Measurements from ENCODE around the gene RAD54L.
A peak's percentile ranks its signal among the peaks of the same experiment; 100 is the strongest.
"Not testable (repeated sequence)": the region's sequence is repeated elsewhere in the genome, so short reads cannot be mapped to it uniquely, and the experiment has no call there.

The RAD54L gene

DNA sequence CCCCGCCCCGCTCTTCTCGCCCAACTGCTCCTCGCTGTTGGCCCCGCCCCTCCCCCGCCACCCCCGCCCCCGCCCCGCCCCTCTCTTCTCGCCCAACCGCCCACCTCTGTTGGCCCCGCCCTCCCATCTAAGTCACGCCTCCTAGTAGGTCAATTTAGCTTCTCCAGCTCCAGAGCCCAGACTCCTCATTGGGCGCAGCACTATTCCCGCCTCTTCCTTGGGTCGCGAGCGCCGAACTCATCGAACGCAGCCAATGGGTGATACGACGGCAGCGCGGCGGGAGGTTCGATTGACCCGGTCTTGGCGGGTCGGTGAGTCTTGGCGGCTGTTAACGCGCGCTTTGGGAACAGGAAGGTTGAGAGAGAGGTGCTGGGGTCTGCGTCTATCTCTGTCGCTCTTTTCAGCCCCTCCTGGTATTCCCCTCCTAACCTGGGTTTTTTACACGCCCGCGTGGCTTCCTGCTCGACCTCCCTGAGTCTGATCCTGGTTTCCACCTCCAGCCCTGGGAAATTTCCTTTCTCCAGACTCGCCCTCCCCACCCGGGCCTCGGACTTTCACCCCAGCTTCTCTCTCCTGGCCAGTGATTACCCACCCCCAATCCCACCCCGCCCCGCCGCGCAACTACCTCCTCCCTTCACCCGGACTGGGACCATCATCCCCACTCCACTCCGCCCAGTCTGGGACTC, at the start of gene RAD54L:
Gene RAD54L, plus strand, starts transcription at position 328 of the 686 bp plus-strand sequence. CDS start 643 bp downstream, outside the sequence.
- DNase-seq: peak in 55 of 56 donors; percentile 37 to 99 (median 95)

DNA sequence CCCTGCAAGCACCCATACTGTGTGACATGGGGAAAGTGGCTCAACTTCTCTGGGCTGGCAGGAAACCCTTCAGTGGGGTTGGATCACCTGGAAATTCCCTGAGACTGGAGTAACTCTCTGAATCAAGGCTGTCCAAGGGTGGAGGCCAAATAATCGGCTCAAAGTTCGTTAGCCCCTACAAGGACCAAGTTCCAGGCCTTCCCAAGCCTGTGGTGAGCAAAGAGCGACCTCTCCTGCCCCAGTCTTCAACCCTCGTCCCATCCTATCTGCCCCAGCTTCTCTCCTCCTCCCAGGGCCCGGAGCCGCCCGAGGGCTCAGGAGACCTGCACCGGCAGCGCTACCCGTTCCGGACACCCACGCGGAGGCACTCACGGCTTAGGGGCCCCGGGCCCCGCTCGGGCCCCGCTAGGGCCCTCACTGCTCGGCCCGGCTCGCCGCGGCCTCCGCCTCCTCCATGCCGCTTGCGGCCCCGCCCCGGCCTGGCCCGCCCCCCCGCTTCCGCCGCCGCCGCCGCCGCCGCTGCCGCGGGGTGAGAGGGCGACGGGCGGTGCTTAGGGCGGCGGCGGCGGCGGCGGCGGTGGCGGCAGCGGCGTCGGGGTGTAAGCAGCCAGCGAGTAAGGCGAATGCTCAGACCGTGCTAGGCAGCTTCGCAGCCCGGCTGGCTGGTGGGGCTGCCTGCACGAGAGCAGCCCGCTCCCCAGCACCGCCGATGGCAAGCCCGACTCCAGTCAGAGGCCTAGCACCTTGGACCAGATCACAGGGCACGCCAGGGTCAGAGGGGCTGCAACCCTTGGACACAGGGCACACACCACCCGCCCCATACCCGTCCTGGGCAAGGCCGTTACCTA, 49.4 kb upstream of the RAD54L start, which contains the start of gene POMGNT1:
Gene POMGNT1, minus strand, starts transcription at position 471 of the 848 bp plus-strand sequence. CDS start 613 bp downstream, outside the sequence.
- peak in 39 of 56 donors; percentile 11 to 73 (median 48) for DNase-seq

DNA sequence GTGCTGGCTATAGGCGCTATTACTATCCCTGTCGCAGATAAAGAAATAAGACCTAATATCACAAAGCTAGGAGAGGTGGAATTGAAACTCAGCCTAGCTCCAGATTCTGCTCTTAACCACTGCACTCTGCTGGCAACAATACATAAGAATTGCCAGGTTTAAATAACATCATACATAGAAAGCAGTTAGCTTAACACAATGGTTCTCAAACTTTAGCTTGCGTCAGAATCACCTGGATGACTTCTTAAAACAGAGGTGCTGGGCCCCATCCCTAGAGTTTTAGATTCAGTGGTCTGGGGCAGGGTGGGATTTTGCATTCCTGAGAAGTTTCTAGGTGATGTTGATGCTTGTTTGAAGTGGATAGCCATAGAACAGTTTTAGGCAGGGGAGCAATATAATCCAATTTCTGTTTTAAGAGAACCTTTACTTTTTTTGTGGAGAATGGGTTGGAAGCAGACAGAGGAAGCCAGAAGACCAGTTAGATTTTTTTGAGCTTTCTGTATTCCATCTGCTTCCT, 48.3 kb upstream of the RAD54L start:
- DNase-seq: no peak

DNA sequence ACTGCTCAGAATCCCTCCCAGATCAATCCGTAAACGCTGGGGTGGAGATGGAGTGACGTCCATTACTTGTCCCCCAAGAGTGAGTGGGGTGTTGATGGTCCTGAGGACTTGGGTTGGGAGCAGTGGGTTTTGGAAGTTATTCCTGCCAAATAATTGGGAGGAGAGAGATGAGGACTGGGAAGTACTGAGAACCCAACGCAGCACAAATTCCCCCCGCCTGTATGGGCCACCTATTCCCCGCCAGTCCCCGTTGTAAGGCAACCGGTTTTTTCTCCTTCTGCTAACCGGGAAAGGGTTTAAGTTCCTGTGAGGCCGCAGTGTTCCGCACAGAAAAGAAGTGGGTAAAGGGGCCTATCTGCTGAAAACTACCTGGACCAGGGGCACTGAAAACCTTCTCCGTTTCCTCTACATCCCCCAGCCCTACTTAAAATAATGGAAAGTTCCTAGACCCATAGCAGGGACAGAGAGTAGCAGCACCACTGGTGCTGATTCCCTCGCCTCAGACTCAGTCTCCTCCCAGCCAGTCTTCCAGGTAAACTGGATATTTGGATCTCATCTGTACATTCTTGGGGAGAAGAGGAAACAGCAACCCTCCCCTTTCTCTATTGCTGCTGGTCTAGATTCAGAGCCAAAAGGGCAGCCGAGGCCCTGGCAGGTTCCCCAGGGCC, 43.7 kb upstream of the RAD54L start:
- DNase-seq: peak in 4 of 56 donors; percentile 46 to 68 (median 57)

DNA sequence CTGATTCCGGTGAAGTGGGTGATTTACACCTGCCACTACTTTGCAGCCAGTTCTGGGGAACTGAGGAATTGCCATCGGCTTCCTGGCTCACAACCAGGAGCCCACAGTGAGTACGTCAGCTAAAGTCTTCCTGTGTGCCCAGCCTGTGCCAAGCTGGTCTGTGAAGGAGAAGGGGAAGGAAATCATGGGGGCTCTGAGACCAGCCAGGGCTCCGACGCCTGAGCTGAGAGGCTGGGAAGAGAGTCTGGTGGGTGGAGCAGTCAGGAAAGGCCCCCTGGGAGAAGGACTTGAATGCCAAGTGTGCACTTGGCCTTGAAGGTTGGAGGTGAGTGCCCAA, 43.2 kb upstream of the RAD54L start:
- DNase-seq: peak in 16 of 56 donors; percentile 18 to 60 (median 34)

DNA sequence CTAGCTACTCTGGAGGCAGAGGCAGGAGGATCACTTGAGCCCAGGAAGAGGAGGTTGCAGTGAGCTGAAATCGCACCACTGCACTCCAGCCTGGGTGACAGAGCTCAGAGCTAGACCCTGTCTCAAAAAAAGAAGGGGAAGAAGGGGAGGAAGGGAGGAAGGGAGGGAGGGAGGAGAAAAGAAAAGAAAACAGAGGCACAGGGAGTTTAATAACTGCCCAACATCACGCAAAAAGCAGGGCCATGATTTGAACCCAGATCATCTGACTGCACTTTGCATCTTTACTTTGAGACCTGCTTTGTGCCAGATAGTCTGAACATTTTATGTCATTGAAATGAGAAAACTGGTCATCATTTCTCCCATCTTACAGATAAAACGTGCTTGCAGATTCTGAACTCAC, 42.4 kb upstream of the RAD54L start:
- DNase-seq: no peak

DNA sequence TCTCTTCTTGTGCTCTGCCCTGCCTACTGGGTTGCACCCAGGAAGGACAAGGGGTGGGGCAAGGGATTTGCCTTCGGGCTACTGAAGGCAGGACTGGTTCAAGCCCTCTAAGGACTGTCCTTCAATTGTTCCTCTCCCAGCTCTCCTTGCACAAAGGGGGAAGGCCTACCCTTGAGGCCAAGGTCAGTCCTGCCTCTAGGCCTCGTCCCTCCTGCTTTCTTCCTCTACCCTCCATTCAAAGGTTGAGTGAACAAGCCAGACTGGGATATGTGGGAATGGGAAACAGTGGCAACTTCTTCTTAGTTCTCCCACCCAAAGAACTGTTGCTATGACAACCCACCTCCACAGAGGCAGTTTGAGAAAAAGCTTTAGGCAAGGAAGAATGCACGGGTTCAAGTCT, 41.8 kb upstream of the RAD54L start:
- DNase-seq: no peak

DNA sequence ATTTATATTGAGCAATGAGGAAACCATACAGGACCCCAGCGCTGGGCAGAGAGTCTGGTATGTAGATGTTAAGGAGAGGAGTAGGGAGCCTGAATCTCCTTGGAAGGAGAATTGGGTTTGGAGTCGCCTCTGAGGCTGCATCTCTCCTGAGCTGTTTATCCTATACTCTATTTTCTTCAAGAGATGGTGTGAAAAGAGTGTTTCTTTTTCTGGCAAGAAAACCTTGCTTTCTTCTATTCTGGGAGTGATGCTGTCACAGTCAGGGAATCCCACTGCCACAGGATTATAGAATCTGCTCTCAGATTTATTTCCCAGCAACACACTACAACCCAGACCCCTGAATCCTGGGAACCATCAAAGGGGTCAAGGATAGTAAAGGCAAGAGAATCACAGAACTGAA, 41.2 kb upstream of the RAD54L start:
- no peak for DNase-seq

DNA sequence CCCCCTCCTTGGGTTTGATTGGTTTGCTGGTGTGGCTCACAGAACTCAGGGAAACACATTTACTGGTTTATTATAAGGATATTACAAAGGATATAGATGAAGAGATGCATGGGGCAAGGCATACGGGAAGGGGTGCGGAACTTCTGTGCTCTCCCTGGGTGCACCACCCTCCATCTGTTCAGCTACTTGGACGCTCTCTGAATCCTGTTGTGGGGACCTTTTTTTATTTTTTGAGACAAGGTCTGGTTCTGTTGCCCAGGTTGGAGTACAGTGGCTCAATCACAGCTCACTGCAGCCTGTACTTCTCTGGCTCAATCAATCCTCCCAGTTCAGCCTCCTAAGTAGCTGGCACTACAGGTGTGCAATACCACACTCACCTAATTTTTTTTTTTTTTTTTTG, 37.0 kb upstream of the RAD54L start:
- no peak for DNase-seq

DNA sequence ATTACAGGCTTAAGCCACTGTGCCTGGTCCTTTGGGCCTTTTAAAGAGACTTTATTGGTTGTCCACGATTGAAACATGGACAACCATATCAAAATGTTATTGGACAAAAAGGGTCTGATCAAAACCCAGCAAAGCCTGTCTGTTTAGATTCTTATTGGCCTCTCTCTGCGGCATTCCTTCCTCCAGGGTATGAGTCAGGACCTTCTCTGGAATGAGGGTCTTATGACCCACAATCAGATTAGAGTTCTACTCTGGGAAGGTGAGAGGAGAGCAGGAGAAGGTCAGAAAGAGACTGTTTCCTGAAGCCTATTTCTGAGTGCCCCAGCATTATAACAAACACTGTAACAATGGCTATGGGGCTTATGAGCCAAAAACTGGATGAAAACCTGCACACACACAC, 36.5 kb upstream of the RAD54L start:
- DNase-seq: no peak

DNA sequence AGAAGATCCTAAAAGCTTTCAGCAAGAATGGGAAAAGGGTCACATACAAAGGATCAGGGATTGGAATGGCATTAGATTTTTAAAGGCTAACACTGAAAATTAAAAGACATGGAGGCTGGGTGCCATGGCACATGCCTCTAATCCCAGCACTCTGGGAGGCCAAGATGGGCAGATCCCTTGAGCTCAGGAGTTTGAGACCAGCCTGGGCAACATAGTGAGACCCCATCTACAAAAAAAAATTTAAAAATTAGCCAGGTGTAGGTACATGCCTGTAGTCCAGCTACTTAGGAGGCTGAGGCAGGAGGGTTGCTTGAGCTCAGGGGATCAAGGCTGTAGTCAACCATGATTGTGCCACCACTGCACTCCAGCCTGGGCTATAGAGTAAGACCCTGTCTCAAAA, 32.1 kb upstream of the RAD54L start:
- no peak for DNase-seq

DNA sequence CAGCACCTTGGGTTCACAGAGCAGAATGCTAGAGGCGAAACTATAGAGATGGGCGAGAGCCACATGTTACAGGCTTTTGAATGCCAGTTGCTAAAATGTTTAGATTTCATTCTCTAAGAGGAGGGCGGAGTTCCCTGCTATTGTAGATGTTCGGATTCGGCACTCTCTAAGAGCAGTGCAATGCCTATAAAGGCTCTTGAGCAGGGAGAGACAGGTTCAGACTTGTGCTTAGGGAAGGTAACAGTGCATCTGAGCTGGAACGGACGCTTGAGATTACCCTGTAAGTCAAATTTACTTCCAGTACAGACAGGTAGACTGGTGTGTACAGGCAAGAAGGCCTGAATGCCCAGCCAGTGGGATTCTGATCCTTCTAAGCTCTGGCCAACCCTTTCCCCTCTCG, 29.1 kb upstream of the RAD54L start:
- DNase-seq: no peak

DNA sequence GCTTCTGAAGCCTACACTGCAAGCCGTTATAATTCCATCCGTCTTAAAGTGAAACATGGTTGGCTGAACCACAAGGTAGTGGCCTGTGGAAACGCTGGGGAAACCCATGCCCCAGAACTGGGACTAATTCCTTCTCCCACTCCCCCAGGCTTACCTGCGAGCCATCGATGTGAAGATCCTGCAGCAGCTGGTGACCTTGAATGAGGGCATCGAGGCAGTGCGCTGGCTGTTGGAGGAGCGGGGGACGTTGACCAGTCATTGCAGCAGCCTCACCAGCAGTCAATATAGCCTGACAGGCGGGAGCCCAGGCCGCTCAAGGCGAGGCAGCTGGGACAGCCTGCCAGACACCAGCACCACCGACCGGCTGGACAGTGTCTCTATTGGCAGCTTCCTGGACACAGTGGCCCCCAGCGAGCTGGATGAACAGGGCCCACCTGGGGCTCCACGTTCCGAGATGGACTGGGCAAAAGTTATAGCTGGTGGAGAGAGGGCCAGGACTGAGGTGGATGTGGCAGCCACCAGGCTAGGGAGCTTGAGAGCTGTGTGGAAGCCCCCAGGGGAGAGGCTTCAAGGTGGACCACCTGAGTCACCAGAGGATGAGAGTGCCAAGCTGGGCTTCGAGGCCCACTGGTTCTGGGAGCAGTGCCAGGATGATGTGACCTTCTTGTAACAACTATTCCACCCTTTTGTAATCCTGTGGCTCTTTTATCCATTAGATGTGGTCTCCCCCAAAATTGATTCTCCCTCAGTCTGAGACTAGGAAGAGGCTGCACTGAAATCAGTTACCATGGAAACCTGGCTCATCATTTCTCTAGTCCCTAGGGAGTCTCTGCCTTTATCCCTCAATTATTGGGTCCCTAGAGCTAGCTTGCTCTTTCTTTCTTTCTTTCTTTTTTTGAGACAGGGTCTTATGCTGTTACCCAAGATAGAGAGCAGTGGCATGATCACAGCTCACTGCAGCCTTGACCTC, 27.7 kb upstream of the RAD54L start:
- DNase-seq: peak in 9 of 56 donors; percentile 5 to 45 (median 14)

DNA sequence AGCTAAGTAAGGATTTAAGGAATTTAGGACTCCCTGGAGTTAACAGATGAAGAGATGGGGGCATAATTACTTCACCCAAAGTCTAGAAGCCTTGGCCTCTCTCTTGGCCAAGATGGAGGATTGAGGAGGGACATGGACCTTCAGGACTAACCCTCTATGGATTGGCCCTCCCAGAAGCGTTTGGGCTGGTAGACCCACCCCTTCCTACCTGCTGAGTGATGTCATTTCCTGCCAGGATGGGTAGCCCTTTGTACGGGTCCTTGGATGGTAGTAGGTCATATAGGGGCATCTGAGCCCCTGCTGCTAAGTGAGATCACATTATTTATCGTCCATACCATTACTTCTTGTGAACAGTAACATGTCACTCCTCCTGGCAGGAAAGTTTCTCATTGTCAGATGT, 26.8 kb upstream of the RAD54L start:
- DNase-seq: no peak

DNA sequence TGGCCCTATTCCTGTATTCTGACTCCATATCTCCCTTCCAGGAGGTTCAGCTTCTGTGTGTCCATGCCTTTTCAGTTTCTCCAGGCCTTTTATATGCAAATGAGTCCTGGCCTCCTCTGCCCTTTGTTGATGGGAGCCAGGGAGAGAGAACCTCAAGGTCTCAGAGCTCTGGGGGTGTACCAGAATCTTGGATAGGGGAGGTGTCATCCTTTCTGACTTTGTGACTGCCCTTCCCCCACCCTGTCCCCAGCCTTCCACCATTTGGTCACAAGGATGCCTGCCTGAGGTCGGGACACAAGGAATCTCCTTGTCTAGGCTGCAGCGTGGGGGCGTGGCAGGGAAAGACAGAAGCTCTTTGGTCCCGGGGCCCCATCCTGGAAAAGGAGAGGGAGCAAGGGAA, 25.8 kb upstream of the RAD54L start:
- peak in 52 of 56 donors; percentile 27 to 90 (median 70) for DNase-seq

DNA sequence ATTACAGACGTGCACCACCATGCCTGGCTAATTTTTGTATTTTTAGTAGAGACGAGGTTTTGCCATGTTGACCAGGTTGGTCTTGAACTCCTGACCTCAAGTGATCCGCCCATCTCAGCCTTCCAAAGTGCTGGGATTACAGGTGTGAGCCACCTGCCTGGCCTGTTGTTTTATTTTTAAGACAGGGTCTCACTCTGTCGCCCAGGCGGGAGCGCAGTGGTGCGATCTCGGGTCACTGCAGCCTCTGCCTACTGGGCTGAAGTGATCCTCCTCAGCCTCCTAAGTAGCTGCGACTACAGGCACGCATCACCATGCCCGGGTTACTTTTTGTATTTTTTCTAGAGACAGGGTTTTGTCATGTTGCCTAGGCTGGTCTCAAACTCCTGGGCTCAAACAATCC, 24.5 kb upstream of the RAD54L start:
- not testable (repeated sequence) for DNase-seq

DNA sequence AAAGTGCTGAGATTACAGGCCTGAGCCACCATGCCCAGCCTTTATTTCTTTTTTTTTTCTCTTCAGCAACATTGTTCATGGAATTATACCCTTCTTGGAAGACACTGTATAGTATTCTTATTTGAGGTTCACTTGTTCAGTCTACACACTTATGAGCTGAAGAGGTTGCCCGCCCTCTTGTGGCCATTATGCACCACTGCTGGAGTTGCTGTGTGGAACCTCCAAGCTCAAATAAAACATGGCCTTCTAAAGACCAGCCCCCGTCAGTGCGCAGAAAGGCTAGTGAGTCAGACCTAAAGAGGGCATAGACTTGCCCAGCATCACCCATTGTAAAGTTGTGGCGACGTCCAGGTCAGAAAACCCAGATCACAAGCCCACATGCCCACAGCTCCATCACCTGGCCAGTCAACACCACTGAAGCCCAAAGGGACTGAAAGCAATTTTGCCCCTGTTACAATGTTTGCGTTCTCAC, 24.1 kb upstream of the RAD54L start:
- DNase-seq: peak in 46 of 56 donors; percentile 15 to 85 (median 52)

DNA sequence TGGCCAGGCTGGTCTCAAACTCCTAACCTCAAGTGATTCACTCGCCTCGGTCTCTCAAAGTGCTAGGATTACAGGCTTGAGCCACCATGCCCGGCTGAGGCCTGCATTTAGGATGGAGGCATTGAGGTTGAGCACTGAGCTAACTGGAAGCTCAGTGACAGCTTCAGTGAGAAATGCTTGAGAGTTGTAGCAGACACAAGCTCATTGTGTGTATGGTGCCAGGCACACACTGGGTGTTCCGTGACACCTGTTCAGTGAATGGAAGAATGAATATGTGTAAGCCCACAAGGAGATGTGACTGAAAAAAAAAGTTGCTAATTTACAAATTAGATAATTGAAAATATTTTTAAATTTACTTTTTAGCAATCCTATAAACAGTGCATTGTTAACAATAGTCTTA, 22.6 kb upstream of the RAD54L start:
- peak in 7 of 56 donors; percentile 10 to 29 (median 23) for DNase-seq

DNA sequence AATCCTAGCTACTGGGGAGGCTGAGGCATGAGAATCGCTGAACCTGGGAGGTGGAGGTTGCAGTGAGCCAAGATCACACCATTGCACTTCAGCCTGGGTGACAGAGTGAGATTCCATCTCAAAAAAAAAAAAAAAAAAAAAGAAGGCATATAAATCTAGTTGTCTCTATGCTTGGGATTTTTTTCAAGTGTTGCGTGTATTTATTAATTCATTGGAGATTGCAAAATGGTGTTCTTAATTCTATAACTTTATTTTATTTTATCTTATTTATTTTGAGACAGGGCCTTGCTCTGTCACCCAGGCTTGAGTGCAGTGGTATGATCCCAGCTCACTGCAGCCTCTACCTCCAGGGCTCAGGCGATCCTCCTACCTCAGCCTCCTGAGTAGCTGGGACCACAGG, 16.3 kb upstream of the RAD54L start:
- DNase-seq: not testable (repeated sequence)

DNA sequence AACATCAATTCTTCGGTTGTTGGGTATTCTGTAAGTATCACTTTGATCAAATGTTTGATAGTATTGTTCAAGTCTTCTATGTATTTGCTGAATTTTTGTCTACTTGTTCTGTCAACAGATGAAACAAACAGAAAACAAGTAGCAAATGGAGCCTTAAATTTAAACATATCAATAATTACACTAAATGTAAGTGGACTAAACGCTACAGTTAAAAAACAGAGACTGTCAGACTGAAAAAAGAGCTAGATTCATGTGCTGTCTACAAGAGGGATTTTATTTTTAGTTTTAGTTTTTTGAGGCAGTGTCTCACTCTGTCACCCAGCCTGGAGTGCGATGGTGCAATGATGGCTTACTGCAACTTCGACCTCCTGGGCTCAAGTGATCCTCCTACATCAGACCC, 10.7 kb upstream of the RAD54L start:
- DNase-seq: no peak
